Measurements from ENCODE around the gene CABP2. TPM values are rescaled to one million over a fixed set of nuclear protein-coding genes. Genes with fewer than 3 reads are reported as not detected.

Gene CABP2
- total RNA-seq, 4 donors from 2014 or later, result not detected

DNA sequence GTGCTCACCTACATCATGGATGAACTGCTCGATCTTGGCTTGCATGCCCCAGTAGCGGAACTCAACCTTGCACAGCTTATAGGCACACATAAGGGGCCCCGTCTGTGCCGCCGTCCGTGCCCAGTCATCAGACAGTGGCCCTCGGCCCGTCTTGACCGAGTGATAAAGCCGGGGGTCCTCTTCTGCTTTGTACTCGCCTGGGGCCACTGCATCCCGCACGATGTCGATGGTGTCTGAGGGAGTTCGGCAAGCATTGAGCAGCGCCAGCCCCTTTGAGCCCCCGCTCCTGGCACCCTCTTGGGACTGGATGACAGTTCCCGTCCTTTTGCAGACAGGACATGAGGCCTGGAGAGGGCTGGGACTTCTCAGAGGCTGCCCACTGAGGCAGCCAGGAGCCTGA is 21.4 kb downstream of the CABP2 start:
- no peak for DNase-seq (ENCODE audit: low spot score in 2 of 2)
- peaks cover 0 to 55% (median 16%) of the 10 kb centered on the region in 3 donors for H3K36me3 ChIP-seq
- no peaks in the 10 kb centered on the region for H3K27me3 ChIP-seq
- WGBS, 2 donors, result 97 to 99% methylated on average over 9 to 18 of the region's 18 CpGs
- H3K9me3 ChIP-seq, result no peaks in the 10 kb centered on the region
- peaks cover 0 to 40% (median 23%) of the 10 kb centered on the region in 4 donors for H3K4me1 ChIP-seq
- TF ChIP-seq POLR2A (IDR thresholded peaks at IDR 0.05) (no peak), EP300 (IDR thresholded peaks at IDR 0.05) (no peak)
- TF ChIP-seq, protein P1, sequence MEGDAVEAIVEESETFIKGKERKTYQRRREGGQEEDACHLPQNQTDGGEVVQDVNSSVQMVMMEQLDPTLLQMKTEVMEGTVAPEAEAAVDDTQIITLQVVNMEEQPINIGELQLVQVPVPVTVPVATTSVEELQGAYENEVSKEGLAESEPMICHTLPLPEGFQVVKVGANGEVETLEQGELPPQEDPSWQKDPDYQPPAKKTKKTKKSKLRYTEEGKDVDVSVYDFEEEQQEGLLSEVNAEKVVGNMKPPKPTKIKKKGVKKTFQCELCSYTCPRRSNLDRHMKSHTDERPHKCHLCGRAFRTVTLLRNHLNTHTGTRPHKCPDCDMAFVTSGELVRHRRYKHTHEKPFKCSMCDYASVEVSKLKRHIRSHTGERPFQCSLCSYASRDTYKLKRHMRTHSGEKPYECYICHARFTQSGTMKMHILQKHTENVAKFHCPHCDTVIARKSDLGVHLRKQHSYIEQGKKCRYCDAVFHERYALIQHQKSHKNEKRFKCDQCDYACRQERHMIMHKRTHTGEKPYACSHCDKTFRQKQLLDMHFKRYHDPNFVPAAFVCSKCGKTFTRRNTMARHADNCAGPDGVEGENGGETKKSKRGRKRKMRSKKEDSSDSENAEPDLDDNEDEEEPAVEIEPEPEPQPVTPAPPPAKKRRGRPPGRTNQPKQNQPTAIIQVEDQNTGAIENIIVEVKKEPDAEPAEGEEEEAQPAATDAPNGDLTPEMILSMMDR (IDR thresholded peaks at IDR 0.05), result no peak
- H3K27ac ChIP-seq, result no peak overlapping the region
- no peak overlapping the region for H3K4me3 ChIP-seq

DNA sequence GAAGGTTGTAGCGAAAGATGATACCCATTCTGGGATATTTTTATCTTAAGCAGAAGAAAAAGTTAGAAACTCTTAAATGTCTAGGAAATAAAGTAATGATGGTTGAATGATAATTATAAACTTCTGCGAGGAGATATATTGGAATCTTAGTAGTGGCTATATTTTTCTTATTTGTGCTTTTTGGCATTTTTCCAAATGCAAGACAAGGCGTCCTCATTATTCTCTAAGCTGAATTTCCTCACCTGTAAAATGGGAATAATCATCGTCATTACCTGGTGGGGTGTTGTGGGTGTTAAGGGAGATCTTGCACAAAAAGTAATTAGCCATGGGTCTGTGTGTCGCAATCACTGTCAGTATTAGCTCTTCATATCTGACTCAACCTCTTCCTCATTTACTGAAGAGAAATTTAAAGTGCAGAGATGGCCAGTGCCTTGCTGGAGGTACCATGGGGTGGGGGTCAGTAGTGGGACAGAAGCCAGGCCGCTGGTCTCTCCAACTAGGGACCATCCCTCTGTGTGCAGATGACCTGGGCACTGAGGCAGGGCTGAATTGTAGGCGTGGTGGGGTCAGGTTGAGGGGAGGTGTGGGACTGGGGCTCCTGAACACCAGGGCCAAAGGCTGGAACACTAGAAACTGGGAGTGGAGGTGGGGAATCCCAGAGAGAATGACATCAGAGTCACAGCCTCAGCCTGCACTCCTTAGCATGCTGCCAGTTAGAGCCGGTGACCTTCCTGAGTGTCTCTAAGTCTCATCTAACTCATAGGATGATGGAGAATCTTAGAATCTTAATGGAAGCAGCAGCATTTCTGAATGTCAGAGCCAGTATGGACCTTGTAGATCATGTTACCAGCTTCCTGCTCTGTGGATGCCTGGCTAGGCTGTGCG is 22.2 kb downstream of the CABP2 start:
- no peak overlapping the region for H3K27ac ChIP-seq
- WGBS, 2 donors, result 92% methylated on average over 9 of the region's 9 CpGs
- TF ChIP-seq, protein P1 (IDR thresholded peaks at IDR 0.05), result no peak
- TF ChIP-seq EP300 (IDR thresholded peaks at IDR 0.05) (no peak), POLR2A (IDR thresholded peaks at IDR 0.05) (no peak)
- H3K36me3 ChIP-seq, result peaks cover 0 to 61% (median 16%) of the 10 kb centered on the region in 3 donors
- H3K4me1 ChIP-seq, result peaks cover 0 to 32% (median 15%) of the 10 kb centered on the region in 4 donors
- H3K4me3 ChIP-seq, result no peak overlapping the region
- H3K27me3 ChIP-seq, result no peaks in the 10 kb centered on the region
- H3K9me3 ChIP-seq, result no peaks in the 10 kb centered on the region
- DNase-seq (ENCODE audit: low spot score in 2 of 2), result no peak

DNA sequence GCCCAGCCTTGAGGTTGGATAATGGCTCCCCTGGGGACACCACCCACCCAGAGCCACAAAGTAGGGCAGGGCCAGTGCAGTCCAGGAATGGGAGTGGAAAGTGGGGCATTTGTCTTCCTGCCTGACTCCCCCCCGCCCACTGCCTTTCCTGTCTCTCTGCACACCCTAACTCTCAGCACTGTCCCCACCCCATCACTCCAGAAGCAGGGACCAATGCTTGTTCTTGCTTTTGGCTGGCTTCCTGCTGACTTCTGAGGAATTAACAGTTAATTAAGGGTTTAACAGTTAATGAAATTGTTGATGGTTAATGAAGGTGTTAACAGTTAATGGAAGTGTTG is 22.8 kb downstream of the CABP2 start:
- WGBS, 2 donors, result 88 to 96% methylated on average over 1 of the region's 1 CpG
- Histone ChIP-seq H3K4me1 (peaks cover 0 to 26% (median 9%) of the 10 kb centered on the region in 4 donors), H3K4me3 (no peak overlapping the region), H3K9me3 (no peaks in the 10 kb centered on the region), H3K27me3 (no peaks in the 10 kb centered on the region), H3K27ac (no peak overlapping the region), H3K36me3 (peaks cover 0 to 67% (median 16%) of the 10 kb centered on the region in 3 donors)
- DNase-seq (ENCODE audit: low spot score in 2 of 2), result no peak
- no peak for TF ChIP-seq POLR2A (IDR thresholded peaks at IDR 0.05)
- no peak for TF ChIP-seq EP300 (IDR thresholded peaks at IDR 0.05)
- TF ChIP-seq, protein P1 (IDR thresholded peaks at IDR 0.05), result no peak

DNA sequence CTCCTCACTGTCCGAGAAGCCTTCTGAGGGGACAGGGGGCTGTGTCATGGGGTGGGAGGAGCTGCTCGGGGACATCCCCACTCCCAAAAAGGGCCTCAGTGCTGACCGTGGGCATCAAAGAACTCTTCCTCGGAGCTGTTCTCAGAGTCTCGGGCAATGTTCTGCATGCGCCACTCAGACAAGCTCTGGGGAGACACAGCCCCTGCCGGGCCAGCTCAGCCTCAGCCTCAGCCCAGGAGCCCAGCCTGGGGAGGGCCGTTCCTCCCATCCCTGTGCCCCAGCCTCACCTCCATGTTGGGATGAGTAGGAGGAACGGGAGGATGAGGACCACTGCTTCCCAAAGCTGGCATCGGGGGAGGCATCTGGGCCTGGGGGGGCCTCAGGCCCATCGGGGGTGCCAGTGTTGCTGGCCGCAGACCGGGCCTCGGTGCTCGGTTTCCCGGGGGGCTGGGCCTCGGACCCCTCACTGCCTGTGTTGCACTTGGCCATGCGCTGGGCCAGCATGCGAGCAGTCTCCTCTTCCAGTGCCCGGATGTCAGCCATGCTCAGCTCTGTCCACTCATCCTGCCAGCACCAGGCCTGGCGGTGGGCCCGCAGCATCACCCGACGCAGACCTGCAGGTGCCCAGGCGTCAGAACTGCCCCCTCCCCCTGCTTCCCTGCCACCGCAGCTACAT is 23.3 kb downstream of the CABP2 start:
- DNase-seq (ENCODE audit: low spot score in 2 of 2), result no peak
- H3K36me3 ChIP-seq, result peaks cover 0 to 72% (median 16%) of the 10 kb centered on the region in 3 donors
- peaks cover 0 to 22% (median 7%) of the 10 kb centered on the region in 4 donors for H3K4me1 ChIP-seq

More for the DNA sequence above, 23.3 kb downstream of the CABP2 start:
- no peaks in the 10 kb centered on the region for H3K27me3 ChIP-seq
- H3K4me3 ChIP-seq, result no peak overlapping the region
- WGBS, 2 donors, result 88 to 92% methylated on average over 9 to 26 of the region's 26 CpGs
- H3K27ac ChIP-seq, result no peak overlapping the region
- TF ChIP-seq EP300 (IDR thresholded peaks at IDR 0.05) (no peak), POLR2A (IDR thresholded peaks at IDR 0.05) (no peak)
- TF ChIP-seq, protein P1 (IDR thresholded peaks at IDR 0.05), result no peak
- H3K9me3 ChIP-seq, result no peaks in the 10 kb centered on the region

All from tibial nerve (tissue), 4 donors.